ENCODE results near the gene ZNF583.

ZNF583 gene

GRCh38 chr19:56441206-56441792, 37.2 kb downstream of the ZNF583 start:
- DNase-seq (ENCODE audit: extremely low read depth in 1 of 2, low read depth in 1 of 2) = no peak

- DNase-seq (ENCODE audit: extremely low read depth in 1 of 2, low read depth in 1 of 2) = no peak
Observed at GRCh38 chr19:56474308-56474707, 70.2 kb downstream of the ZNF583 start.

- no peak for DNase-seq (ENCODE audit: extremely low read depth in 1 of 2, low read depth in 1 of 2)
Observed at GRCh38 chr19:56476093-56476492, 72.0 kb downstream of the ZNF583 start.

Data from stimulated activated CD8-positive, alpha-beta memory T cell treated with anti-CD3 and anti-CD28 coated beads, Interleukin-7, amount 100 ng/mL, for 48 hours (primary cell).